Ovary (tissue), 3 donors: ENCODE measurements around the gene MAN1A1.

Experiments
- CTCF ChIP-seq, 3 donors: fragments of 450-650 bp in 2 of 3; fragments of 200-600 bp in 1 of 3; IDR thresholded peaks; one replicate each; pipeline versions ENCODE4 v1.5.1 to v1.8.0; 2016 to 2022; ENCODE audit warnings: antibody characterized with exemption in 3 of 3, mild to moderate bottlenecking in 1 of 3
- EP300 ChIP-seq: sonication (generic); formaldehyde crosslinking; IDR thresholded peaks from one replicate; pipeline ENCODE4 v1.6.1; 2017; ENCODE audit warnings: antibody characterized with exemption
- POLR2A ChIP-seq: fragments of 450-650 bp; IDR thresholded peaks from one replicate; pipeline ENCODE4 v1.6.1; 2017; ENCODE audit warnings: antibody characterized with exemption, mild to moderate bottlenecking, moderate library complexity
- donor health status: DM: no; HTN: no; CAD: no.

DNA sequence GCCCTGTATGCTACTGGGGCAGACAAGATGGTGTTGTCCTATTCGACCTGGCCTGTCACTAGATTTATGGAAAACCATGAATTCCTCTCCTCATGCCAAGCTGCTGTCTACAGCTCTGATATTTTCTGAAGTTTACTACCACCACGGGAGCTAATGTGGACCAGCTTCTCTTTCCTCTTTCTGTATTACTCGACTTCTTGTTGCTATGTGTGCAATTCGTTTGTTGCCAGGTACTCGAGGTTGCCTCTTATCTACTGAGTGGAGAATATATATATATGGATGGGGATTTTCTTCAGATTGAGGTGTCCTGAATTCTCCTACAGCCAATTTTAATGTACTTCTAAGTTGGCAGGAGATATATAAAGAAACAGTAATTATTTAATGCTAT, 34.7 kb downstream of the MAN1A1 start:
- TF ChIP-seq CTCF (IDR thresholded peaks at IDR 0.05): no peak
- no peak for TF ChIP-seq EP300
- TF ChIP-seq POLR2A: no peak
